Measurements from ENCODE around the gene ANKRD52. TPM values are rescaled to one million over a fixed set of nuclear protein-coding genes. Genes with fewer than 3 reads are reported as not detected.
"Not testable (repeated sequence)": the region's sequence is repeated elsewhere in the genome, so short reads cannot be mapped to it uniquely, and the experiment has no call there.

Gene ANKRD52
- total and polyA plus RNA-seq, 4 donors = 4.4 to 37.9 (median 19.9) TPM

DNA sequence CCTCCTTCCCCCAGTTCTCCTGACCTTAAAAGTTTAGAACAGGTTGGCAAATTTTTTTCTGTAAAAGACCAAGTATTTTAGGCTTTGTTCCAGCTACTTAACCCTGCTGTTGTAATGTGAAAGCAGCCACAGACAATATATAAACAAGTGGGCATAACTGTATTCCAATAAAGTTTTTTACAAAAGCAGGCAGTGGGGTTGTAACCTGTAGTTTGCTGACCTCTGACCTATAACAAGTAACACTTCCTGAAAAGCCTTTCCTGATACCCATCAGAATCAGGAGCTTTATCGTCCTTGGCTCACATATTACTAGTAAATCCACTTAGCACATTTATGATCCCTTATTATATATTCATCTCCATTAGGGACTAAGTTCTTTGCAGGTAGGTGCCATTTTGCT, 55.8 kb downstream of the ANKRD52 start:
- ATAC-seq (ENCODE audit: low FRiP score) (no peak), DNase-seq (no peak)
- Histone ChIP-seq H3K4me3 (ENCODE audit: low read length in 2 of 2) (no peak overlapping the region), H3K27ac (ENCODE audit: low read depth in 1 of 2, low read length in 2 of 2) (no peak overlapping the region), H3K9me3 (ENCODE audit: control insufficient read depth, low read length) (no peaks in the 10 kb centered on the region), H3K27me3 (ENCODE audit: control insufficient read depth in 1 of 2, insufficient read depth in 2 of 2, low read length in 1 of 2) (no peaks in the 10 kb centered on the region), H3K4me1 (ENCODE audit: control insufficient read depth in 1 of 2, insufficient read depth in 2 of 2, low read length in 2 of 2) (no peaks in the 10 kb centered on the region), H3K36me3 (ENCODE audit: control insufficient read depth in 1 of 2, insufficient read depth in 2 of 2, low read length in 1 of 2) (peaks cover 4 to 6% of the 10 kb centered on the region in 2 donors)
- intact Hi-C loops (cut with DNase I) = no loop called here
- WGBS, 2 donors = 43 to 67% methylated on average over 1 of the region's 1 CpG

GRCh38 chr12:56198836-56199235, 59.3 kb downstream of the ANKRD52 start:
- no peak overlapping the region for H3K27ac ChIP-seq (ENCODE audit: low read depth in 1 of 2, low read length in 2 of 2)
- no peaks in the 10 kb centered on the region for H3K4me1 ChIP-seq (ENCODE audit: control insufficient read depth in 1 of 2, insufficient read depth in 2 of 2, low read length in 2 of 2)
- H3K27me3 ChIP-seq (ENCODE audit: control insufficient read depth in 1 of 2, insufficient read depth in 2 of 2, low read length in 1 of 2) = no peaks in the 10 kb centered on the region
- 7% methylated on average over 1 of the region's 1 CpG for WGBS, 2 donors
- no peaks in the 10 kb centered on the region for H3K9me3 ChIP-seq (ENCODE audit: control insufficient read depth, low read length)
- DNase-seq (no peak), ATAC-seq (ENCODE audit: low FRiP score) (no peak)
- no peaks in the 10 kb centered on the region for H3K36me3 ChIP-seq (ENCODE audit: control insufficient read depth in 1 of 2, insufficient read depth in 2 of 2, low read length in 1 of 2)
- no peak overlapping the region for H3K4me3 ChIP-seq (ENCODE audit: low read length in 2 of 2)
- intact Hi-C loops (cut with DNase I) = no loop called here

DNA sequence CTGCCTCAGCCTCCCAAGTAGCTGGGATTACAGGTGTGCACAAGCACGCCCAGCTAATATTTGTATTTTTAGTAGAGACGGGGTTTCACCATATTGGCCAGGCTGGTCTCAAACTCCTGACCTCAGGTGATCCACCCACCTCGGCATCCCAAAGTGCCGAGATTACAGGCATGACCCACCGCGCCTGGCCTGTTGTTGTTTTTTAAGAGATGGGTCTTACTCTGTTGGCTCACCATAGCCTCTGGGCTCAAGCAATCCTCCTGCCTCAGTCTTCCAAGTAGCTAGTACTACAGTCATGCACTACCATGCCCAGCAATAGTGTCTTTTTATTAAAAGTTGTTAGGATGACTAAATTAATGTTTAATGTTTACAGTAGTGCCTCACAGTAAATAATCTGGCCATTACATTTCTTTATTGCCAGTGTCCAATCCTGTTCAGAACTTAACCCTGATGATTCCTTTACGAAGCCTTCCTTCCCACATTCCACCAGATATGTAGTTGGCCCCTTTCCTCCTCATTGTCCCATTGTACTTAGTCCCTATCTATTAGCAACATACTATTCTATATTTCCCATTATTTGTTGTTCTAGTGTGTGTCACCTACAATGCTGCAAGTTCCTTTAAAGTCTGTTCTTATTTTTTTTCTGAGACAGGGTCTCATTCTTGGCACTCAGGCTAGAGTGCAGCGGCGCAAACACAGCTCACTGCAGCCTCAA, 60.1 kb downstream of the ANKRD52 start:
- no peak overlapping the region for H3K4me3 ChIP-seq (ENCODE audit: low read length in 2 of 2)
- DNase-seq (no peak), ATAC-seq (ENCODE audit: low FRiP score) (no peak)
- H3K4me1 ChIP-seq (ENCODE audit: control insufficient read depth in 1 of 2, insufficient read depth in 2 of 2, low read length in 2 of 2) = no peaks in the 10 kb centered on the region
- no peaks in the 10 kb centered on the region for H3K36me3 ChIP-seq (ENCODE audit: control insufficient read depth in 1 of 2, insufficient read depth in 2 of 2, low read length in 1 of 2)
- WGBS, 2 donors = 71 to 77% methylated on average over 9 of the region's 9 CpGs
- H3K9me3 ChIP-seq (ENCODE audit: control insufficient read depth, low read length) = no peaks in the 10 kb centered on the region
- intact Hi-C loops (cut with DNase I) = no loop called here
- no peaks in the 10 kb centered on the region for H3K27me3 ChIP-seq (ENCODE audit: control insufficient read depth in 1 of 2, insufficient read depth in 2 of 2, low read length in 1 of 2)
- no peak overlapping the region for H3K27ac ChIP-seq (ENCODE audit: low read depth in 1 of 2, low read length in 2 of 2)

DNA sequence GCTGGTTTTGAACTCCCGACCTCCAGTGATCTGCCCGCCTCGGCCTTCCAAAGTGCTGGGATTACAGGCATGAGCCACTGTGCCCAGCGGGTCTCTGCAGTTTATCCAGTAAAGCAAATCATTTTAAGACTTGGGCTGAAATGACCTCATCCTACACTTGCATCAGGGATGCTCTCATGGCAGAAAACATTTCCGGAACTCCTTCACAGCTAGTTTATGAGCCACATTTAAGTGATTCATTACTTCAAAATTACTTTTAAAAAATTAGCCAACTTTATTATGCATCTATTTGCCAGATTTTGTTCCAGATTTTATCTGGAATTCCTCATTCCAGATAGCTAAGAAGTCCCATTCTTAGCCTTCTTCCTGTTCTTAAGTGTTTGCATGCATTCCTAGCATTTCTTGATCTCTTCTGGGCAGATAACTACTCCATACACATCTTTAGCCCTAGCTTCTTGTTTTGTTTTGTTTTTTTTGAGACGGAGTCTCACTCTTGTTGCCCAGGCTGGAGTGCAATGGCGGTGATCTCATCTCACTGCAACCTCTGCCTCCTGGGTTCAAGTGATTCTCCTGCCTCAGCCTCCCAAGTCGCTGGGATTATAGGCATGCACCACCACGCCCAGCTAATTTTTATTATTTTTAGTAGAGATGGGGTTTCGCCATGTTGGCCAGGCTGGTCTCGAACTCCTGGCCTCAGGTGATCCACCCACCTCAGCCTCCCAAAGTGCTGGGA, 61.2 kb downstream of the ANKRD52 start:
- H3K4me3 ChIP-seq (ENCODE audit: low read length in 2 of 2); intact Hi-C loops (cut with DNase I); H3K27me3 ChIP-seq (ENCODE audit: control insufficient read depth in 1 of 2, insufficient read depth in 2 of 2, low read length in 1 of 2); H3K36me3 ChIP-seq (ENCODE audit: control insufficient read depth in 1 of 2, insufficient read depth in 2 of 2, low read length in 1 of 2); H3K9me3 ChIP-seq (ENCODE audit: control insufficient read depth, low read length); H3K4me1 ChIP-seq (ENCODE audit: control insufficient read depth in 1 of 2, insufficient read depth in 2 of 2, low read length in 2 of 2): not testable (repeated sequence)
- 34 to 35% methylated on average over 11 of the region's 11 CpGs for WGBS, 2 donors
- DNase-seq (peak in 1 of 2 donors; percentile 59), ATAC-seq (ENCODE audit: low FRiP score) (peak; percentile 61)
- peak overlapping the region in 1 of 2 donors; percentile 30 for H3K27ac ChIP-seq (ENCODE audit: low read depth in 1 of 2, low read length in 2 of 2)

- ATAC-seq (ENCODE audit: low FRiP score) = peak; percentile 50
- no peak overlapping the region for H3K27ac ChIP-seq (ENCODE audit: low read depth in 1 of 2, low read length in 2 of 2)
- no peaks in the 10 kb centered on the region for H3K9me3 ChIP-seq (ENCODE audit: control insufficient read depth, low read length)
- 33 to 48% methylated on average over 1 of the region's 1 CpG for WGBS, 2 donors
- H3K4me3 ChIP-seq (ENCODE audit: low read length in 2 of 2) = no peak overlapping the region
- intact Hi-C loops (cut with DNase I) = loop anchor here (1.0 to 5.0 kb wide), 2 partner anchors 31 to 34 kb away; partner anchors contain the start of gene NABP2 (in 1 of the 2)
- H3K36me3 ChIP-seq (ENCODE audit: control insufficient read depth in 1 of 2, insufficient read depth in 2 of 2, low read length in 1 of 2) = no peaks in the 10 kb centered on the region
- no peaks in the 10 kb centered on the region for H3K27me3 ChIP-seq (ENCODE audit: control insufficient read depth in 1 of 2, insufficient read depth in 2 of 2, low read length in 1 of 2)
- no peaks in the 10 kb centered on the region for H3K4me1 ChIP-seq (ENCODE audit: control insufficient read depth in 1 of 2, insufficient read depth in 2 of 2, low read length in 2 of 2)
- peak in 1 of 2 donors; percentile 80 for DNase-seq
Observed at GRCh38 chr12:56193025-56193578, 65.1 kb downstream of the ANKRD52 start.

DNA sequence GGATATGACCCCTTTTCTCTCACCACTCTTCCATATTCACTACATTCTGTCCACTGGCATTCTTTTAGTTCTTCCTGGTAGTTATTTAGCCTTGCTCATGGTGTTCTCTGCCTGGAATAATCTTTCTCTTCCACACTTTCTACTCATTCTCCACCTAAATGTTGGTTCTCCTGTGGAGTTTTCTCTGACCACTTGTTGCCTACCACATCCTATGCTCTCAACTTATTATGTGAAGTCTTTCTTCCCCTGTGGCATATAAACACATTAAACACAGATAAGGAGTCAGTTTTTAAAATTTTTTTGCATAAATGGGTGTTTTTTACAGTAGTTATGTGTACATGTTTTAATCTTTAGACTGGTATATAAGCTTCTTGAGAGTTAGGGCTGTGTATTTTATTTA, 65.6 kb downstream of the ANKRD52 start:
- H3K36me3 ChIP-seq (ENCODE audit: control insufficient read depth in 1 of 2, insufficient read depth in 2 of 2, low read length in 1 of 2) = no peaks in the 10 kb centered on the region
- DNase-seq = no peak
- no peaks in the 10 kb centered on the region for H3K27me3 ChIP-seq (ENCODE audit: control insufficient read depth in 1 of 2, insufficient read depth in 2 of 2, low read length in 1 of 2)
- ATAC-seq (ENCODE audit: low FRiP score) = no peak
- no peak overlapping the region for H3K27ac ChIP-seq (ENCODE audit: low read depth in 1 of 2, low read length in 2 of 2)
- intact Hi-C loops (cut with DNase I) = loop anchor here in 1 of 2 donors (5.0 kb wide), 1 partner anchor 35 kb away; no protein-coding TSS in a partner anchor
- no peak overlapping the region for H3K4me3 ChIP-seq (ENCODE audit: low read length in 2 of 2)
- no peaks in the 10 kb centered on the region for H3K9me3 ChIP-seq (ENCODE audit: control insufficient read depth, low read length)
- no peaks in the 10 kb centered on the region for H3K4me1 ChIP-seq (ENCODE audit: control insufficient read depth in 1 of 2, insufficient read depth in 2 of 2, low read length in 2 of 2)

DNA sequence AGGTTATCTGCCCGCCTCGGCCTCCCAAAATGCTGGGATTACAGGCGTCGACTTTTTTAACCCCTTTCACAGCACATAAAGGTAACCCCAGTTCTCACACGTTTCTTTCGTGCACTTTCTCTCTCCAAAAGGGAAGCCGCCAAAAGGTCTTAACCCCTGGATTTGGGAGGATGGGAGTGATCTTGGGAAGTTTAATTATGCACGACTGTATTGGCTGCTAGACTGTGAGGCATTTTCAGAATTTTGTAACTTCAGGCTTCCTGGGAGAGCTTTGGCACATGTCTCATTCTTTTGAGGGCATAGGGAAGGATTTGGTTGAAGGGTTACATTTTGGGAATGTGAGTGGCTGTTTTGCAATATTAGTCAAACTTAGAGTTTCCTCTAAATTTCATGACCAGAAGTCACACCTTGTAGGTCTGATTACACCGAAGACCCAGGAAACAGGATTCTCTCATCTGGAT, 67.5 kb downstream of the ANKRD52 start:
- no peak for DNase-seq
- intact Hi-C loops (cut with DNase I) = loop anchor here (2.0 to 5.0 kb wide), 3 partner anchors 37 to 274 kb away; partner anchors contain the start of gene ANKRD52 (in 1 of the 2)
- no peak for ATAC-seq (ENCODE audit: low FRiP score)

GRCh38 chr12:56189918-56190694, 68.1 kb downstream of the ANKRD52 start:
- Histone ChIP-seq H3K9me3 (ENCODE audit: control insufficient read depth, low read length) (no peaks in the 10 kb centered on the region), H3K27ac (ENCODE audit: low read depth in 1 of 2, low read length in 2 of 2) (peak overlapping the region; percentile 62 to 99), H3K4me1 (ENCODE audit: control insufficient read depth in 1 of 2, insufficient read depth in 2 of 2, low read length in 2 of 2) (no peaks in the 10 kb centered on the region), H3K4me3 (ENCODE audit: low read length in 2 of 2) (peak overlapping the region; percentile 33 to 94), H3K36me3 (ENCODE audit: control insufficient read depth in 1 of 2, insufficient read depth in 2 of 2, low read length in 1 of 2) (peaks cover 0 to 2% of the 10 kb centered on the region in 2 donors), H3K27me3 (ENCODE audit: control insufficient read depth in 1 of 2, insufficient read depth in 2 of 2, low read length in 1 of 2) (no peaks in the 10 kb centered on the region)
- intact Hi-C loops (cut with DNase I) = loop anchor here (1.0 to 5.0 kb wide), 7 partner anchors 29 to 275 kb away; partner anchors contain the start of genes ANKRD52 (in 1 of the 2) and ZC3H10 (in 1 of the 2)
- ATAC-seq (ENCODE audit: low FRiP score) = peak; percentile 84
- 0 to 1% methylated on average over 42 of the region's 42 CpGs for WGBS, 2 donors
- DNase-seq = peak; percentile 82 to 94

More for the DNA sequence above, 67.5 kb downstream of the ANKRD52 start:
- Histone ChIP-seq H3K27me3 (ENCODE audit: control insufficient read depth in 1 of 2, insufficient read depth in 2 of 2, low read length in 1 of 2) (no peaks in the 10 kb centered on the region), H3K4me1 (ENCODE audit: control insufficient read depth in 1 of 2, insufficient read depth in 2 of 2, low read length in 2 of 2) (no peaks in the 10 kb centered on the region), H3K4me3 (ENCODE audit: low read length in 2 of 2) (peak overlapping the region in 1 of 2 donors; percentile 33), H3K36me3 (ENCODE audit: control insufficient read depth in 1 of 2, insufficient read depth in 2 of 2, low read length in 1 of 2) (peaks cover 0 to 1% of the 10 kb centered on the region in 2 donors), H3K9me3 (ENCODE audit: control insufficient read depth, low read length) (no peaks in the 10 kb centered on the region), H3K27ac (ENCODE audit: low read depth in 1 of 2, low read length in 2 of 2) (peak overlapping the region in 1 of 2 donors; percentile 34)
- WGBS, 2 donors = 15 to 21% methylated on average over 9 of the region's 9 CpGs
